ENCODE data around the gene GNAQ. TPM values are rescaled to one million over a fixed set of nuclear protein-coding genes. Genes with fewer than 3 reads are reported as not detected.

The GNAQ gene
- total RNA-seq, 1 experiment from 2014 or later, result 48.6 TPM

DNA sequence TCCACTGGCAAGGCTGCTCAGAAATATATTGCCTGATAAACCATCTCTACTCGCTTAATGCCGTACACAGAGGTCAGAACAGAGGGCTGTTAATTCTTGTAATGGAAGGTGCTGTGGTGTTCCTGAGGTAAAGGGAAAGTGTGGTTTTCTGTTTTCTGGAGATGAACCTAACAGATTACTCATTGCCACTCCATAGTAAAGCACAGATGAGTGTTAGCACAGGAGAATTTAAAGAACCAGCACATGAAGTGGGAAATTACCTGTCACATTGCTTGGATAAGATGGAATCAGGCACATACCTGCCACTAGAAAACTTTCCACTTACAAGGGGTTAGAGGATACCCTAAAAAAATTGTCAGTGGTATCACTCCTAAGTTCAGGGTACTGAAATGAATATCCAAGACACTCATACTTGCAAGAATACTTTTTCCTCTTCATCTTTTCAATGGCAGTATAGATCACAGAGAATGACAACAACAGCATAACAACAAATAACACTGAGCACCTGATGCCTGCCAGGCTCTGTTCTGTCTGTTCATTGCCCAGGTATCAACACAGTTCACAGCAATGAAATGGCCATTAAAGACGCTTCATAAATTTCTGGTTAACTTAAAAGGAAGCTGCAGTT is 230.6 kb downstream of the GNAQ start:
- Histone ChIP-seq H3K4ac (ENCODE audit: low read depth, low read length) (no peak overlapping the region), H3K79me1 (ENCODE audit: insufficient read depth, low read depth, low read length, poor library complexity, severe bottlenecking) (no peaks in the 10 kb centered on the region), H3K4me2 (ENCODE audit: insufficient read depth, insufficient read length, low read length) (no peak overlapping the region), H3K79me2 (ENCODE audit: insufficient read depth, low read length) (no peaks in the 10 kb centered on the region), H4K5ac (ENCODE audit: insufficient read length, low read depth, low read length) (no peak overlapping the region), H4K20me1 (ENCODE audit: control insufficient read depth, insufficient read depth, insufficient read length) (no peaks in the 10 kb centered on the region), H4K91ac (ENCODE audit: insufficient read length, low read depth, low read length) (no peak overlapping the region), H3K56ac (ENCODE audit: insufficient read length, low read depth, low read length) (no peak overlapping the region), H2BK120ac (ENCODE audit: low read depth, low read length, poor library complexity, severe bottlenecking) (no peak overlapping the region), H3K9me3 (ENCODE audit: control insufficient read depth, low read depth, low read length) (no peaks in the 10 kb centered on the region), H3K4me1 (ENCODE audit: insufficient read depth, low read length) (no peaks in the 10 kb centered on the region), H2AFZ (ENCODE audit: low read length) (no peak overlapping the region), H2BK15ac (ENCODE audit: low read depth, low read length) (no peak overlapping the region), H2BK12ac (ENCODE audit: insufficient read length, low read depth, low read length) (no peak overlapping the region), H3K9ac (ENCODE audit: extremely low read depth, insufficient read length, low read length) (no peak overlapping the region), H3K14ac (ENCODE audit: insufficient read depth, low read length) (no peak overlapping the region), H4K8ac (replicated peaks; ENCODE audit: insufficient read length, low read depth, low read length) (no peak overlapping the region), H2BK20ac (ENCODE audit: low read depth, low read length, poor library complexity, severe bottlenecking) (no peak overlapping the region), H3K23ac (ENCODE audit: insufficient read length, low read depth, low read length) (no peak overlapping the region), H3K18ac (ENCODE audit: insufficient read length, low read depth, low read length) (no peak overlapping the region), H3K27ac (ENCODE audit: insufficient read length, low read depth, low read length) (no peak overlapping the region), H2AK5ac (ENCODE audit: insufficient read length, low read length) (no peak overlapping the region), H3T11ph (ENCODE audit: low read length) (no peak overlapping the region), H3K23me2 (ENCODE audit: insufficient read length, low read depth, low read length, poor library complexity, severe bottlenecking) (no peaks in the 10 kb centered on the region), H2BK5ac (ENCODE audit: insufficient read length, low read length) (no peak overlapping the region), H3K27me3 (ENCODE audit: insufficient read depth, low read length) (no peaks in the 10 kb centered on the region)
- Mint-ChIP-seq H3K36me3 (ENCODE audit: insufficient read depth in 1 of 3, low read depth in 3 of 3) (no peaks in the 10 kb centered on the region), H3K4me1 (peaks cover 7 to 8% of the 10 kb centered on the region in 2 experiments), H3K27ac (no peak overlapping the region), H3K9me3 (no peaks in the 10 kb centered on the region), H3K27me3 (ENCODE audit: low read depth) (no peaks in the 10 kb centered on the region), H3K4me3 (no peak overlapping the region)
- WGBS (ENCODE audit: extremely low coverage, insufficient read length, low lambda C conversion rate), result no CpG with 5 or more reads among the region's 3 CpGs
- no peak for DNase-seq
- TF ChIP-seq CTCF (conservative IDR thresholded peaks at IDR 0.05), result no peak
